Suprapubic skin (tissue), 3 donors: Measurements from ENCODE around the gene STAU1.

Source experiments
- CTCF ChIP-seq, 2 donors: fragments of 200-600 bp in 1 of 2; fragments of 450-650 bp in 1 of 2; sonication (generic) in 1 of 2; IDR thresholded peaks; one replicate each; pipeline ENCODE4 v1.5.1; 2016 to 2019; ENCODE audit warnings: antibody characterized with exemption in 2 of 2, mild to moderate bottlenecking in 1 of 2, moderate library complexity in 1 of 2
- EP300 ChIP-seq: sonication (generic); formaldehyde crosslinking; IDR thresholded peaks from one replicate; pipeline ENCODE4 v1.6.1; 2017; ENCODE audit warnings: antibody characterized with exemption

- TF ChIP-seq EP300 (no peak), CTCF (IDR thresholded peaks at IDR 0.05) (no peak)
Measured at GRCh38 chr20:49078310-49078709, 109.8 kb downstream of the STAU1 start.
